WERI-Rb-1 (cell line): ENCODE results near the gene BBX.
"Not testable (repeated sequence)": the region's sequence is repeated elsewhere in the genome, so short reads cannot be mapped to it uniquely, and the experiment has no call there.

Source experiments
- DNase-seq: peaks from one replicate; pipeline ENCODE4 v3.0.0-alpha.2; 2020
- H3K27ac ChIP-seq: fragments of 250-450 bp; sonication (Bioruptor Pico); 2 replicates; pipeline ENCODE4 v1.5.1; 2020; ENCODE audit warnings: mild to moderate bottlenecking, moderate library complexity
- H3K27me3 ChIP-seq: fragments of 250-450 bp; sonication (Bioruptor Pico); 2 replicates; pipeline ENCODE4 v1.5.1; 2021; ENCODE audit warnings: mild to moderate bottlenecking, low read depth, moderate library complexity; ENCODE audit not compliant: insufficient read depth, severe bottlenecking
- H3K36me3 ChIP-seq: fragments of 250-450 bp; sonication (Bioruptor Pico); 2 replicates; pipeline ENCODE4 v1.5.1; 2020; ENCODE audit warnings: mild to moderate bottlenecking, moderate library complexity
- H3K4me3 ChIP-seq: 2 replicates; pipeline ENCODE4 v1.5.1; 2011; ENCODE audit warnings: low read depth, mild to moderate bottlenecking, control low read depth, low read length
- H3K9me3 ChIP-seq: fragments of 250-450 bp; sonication (Bioruptor Pico); 2 replicates; pipeline ENCODE4 v1.5.1; 2021; ENCODE audit warnings: mild to moderate bottlenecking, moderate library complexity; ENCODE audit not compliant: severe bottlenecking
- CTCF ChIP-seq: IDR thresholded peaks from 2 replicates; pipeline ENCODE4 v1.5.1; 2011; ENCODE audit warnings: low read depth, mild to moderate bottlenecking, control low read depth, inconsistent platforms, low read length

Gene BBX

DNA sequence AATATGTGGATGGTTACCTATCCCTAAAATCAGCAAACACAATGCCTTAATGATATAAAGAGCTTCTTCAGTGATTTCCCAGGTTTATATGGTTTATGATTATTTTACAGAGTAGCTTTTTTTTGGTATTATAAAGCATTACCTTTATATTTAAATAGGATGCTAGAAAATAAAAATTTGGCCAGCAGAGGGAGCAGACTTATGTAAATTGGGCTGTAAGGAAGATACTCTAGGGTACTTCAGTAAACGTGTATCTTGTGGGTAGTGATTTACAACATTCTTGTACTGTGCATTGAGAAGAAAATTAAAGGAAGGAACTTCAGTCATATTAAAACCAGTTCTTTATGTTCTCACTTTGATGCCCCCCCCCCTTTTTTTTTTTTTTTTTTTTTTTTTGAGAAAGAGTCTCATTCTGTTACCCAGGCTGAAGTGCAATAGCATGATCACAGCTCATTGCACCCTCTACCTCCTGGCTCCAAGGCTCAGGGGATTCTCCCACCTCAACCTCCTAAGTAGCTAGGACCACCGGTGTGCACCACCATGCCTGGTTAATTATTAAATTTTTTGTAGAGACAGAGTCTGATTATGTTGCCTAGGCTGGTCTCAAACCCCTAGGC, 167.9 kb downstream of the BBX start:
- 0 out of 2 replicates have a peak, but pooled peaks have one; percentile 22 for TF ChIP-seq CTCF
- no peaks in the 10 kb centered on the region for H3K27me3 ChIP-seq
- no peaks in the 10 kb centered on the region for H3K9me3 ChIP-seq

DNA sequence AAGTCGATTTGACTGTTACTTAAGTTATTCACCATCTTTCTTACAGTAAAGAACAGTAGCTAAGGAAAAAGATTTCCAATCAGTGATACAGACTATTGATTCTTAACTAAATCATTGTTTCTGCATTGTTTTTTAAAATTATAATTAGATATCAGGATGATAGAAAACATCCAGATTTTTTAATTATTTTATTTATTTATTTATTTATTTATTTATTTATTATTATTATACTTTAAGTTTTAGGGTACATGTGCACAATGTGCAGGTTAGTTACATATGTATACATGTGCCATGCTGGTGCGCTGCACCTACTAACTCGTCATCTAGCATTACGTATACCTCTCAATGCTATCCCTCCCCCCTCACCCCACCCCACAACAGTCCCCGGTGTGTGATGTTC, 169.2 kb downstream of the BBX start:
- not testable (repeated sequence) for H3K27ac ChIP-seq, H3K36me3 ChIP-seq, H3K27me3 ChIP-seq, DNase-seq, H3K9me3 ChIP-seq, H3K4me3 ChIP-seq

More for the DNA sequence above, 167.9 kb downstream of the BBX start:
- Histone ChIP-seq H3K4me3 (no peak overlapping the region), H3K36me3 (no peaks in the 10 kb centered on the region), H3K27ac (no peak overlapping the region)
- DNase-seq = no peak

GRCh38 chr3:107697348-107697747, 174.6 kb downstream of the BBX start:
- H3K4me3 ChIP-seq, DNase-seq: not testable (repeated sequence)

DNA sequence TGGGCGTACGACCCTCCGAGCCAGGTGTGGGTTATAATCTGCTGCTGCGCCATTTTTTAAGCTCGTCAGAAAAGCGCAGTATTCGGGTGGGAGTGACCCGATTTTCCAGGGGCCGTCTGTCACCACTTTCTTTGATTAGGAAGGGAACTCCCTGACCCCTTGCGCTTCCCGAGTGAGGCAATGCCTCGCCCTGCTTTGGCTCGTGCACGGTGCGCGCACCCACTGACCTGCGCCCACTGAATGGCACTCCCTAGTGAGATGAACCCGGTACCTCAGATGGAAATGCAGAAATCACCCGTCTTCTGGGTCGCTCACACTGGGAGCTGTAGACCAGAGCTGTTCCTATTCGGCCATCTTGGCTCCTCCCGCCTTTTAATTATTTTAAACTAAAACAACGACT, 175.1 kb downstream of the BBX start:
- not testable (repeated sequence) for H3K27ac ChIP-seq, DNase-seq

More at GRCh38 chr3:107697348-107697747, 174.6 kb downstream of the BBX start:
- H3K27ac ChIP-seq, H3K27me3 ChIP-seq, H3K9me3 ChIP-seq, H3K36me3 ChIP-seq: not testable (repeated sequence)

DNA sequence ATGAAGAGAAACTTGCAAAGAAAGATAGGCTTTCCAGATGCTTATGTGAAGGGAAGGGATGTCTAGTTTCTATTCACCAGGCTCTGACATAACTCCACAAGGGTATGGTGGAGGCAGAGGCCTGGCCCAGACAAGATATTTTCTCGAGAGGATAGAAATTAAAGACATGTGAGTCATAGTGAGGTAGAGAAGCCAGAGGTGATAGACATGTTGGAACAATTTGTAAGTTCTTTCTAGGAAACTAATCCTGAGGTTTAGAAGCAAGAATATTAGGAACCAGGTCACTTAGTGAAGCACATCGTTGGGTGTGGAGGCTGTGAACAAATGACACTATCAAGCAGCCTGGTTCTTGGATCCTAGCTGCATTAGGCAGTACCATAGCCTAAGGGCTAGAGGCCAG, 176.9 kb downstream of the BBX start:
- no peak for TF ChIP-seq CTCF
- H3K27ac ChIP-seq = no peak overlapping the region
- no peak for DNase-seq
- no peaks in the 10 kb centered on the region for H3K36me3 ChIP-seq
- H3K4me3 ChIP-seq = no peak overlapping the region
- H3K27me3 ChIP-seq = no peaks in the 10 kb centered on the region
- no peaks in the 10 kb centered on the region for H3K9me3 ChIP-seq

More for the DNA sequence above, 175.1 kb downstream of the BBX start:
- not testable (repeated sequence) for H3K9me3 ChIP-seq, H3K4me3 ChIP-seq, H3K36me3 ChIP-seq, H3K27me3 ChIP-seq

DNA sequence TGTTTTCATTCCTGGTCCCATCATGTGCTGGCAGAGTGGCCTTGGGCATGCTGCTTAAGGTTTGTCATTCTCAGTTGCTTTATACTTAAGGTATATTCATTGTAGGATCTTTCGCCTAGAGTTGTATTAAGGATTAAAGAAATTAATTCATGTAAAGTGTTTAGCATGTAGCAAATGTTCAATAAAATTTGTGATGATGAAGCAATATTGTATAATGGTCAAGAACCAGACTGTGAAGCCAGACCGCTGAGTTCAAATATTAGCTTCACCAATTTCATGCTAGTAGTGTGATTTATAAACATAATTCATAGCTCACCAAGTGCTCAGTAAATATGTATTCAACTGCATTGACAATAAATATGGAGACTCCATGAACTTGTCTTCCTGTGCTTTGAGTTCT, 178.5 kb downstream of the BBX start:
- no peak for TF ChIP-seq CTCF
- no peaks in the 10 kb centered on the region for H3K27me3 ChIP-seq
- H3K27ac ChIP-seq = no peak overlapping the region
- DNase-seq = no peak
- H3K9me3 ChIP-seq = no peaks in the 10 kb centered on the region
- no peak overlapping the region for H3K4me3 ChIP-seq
- no peaks in the 10 kb centered on the region for H3K36me3 ChIP-seq

GRCh38 chr3:107704477-107704876, 181.7 kb downstream of the BBX start:
- no peaks in the 10 kb centered on the region for H3K9me3 ChIP-seq
- H3K4me3 ChIP-seq = no peak overlapping the region
- DNase-seq = no peak
- no peak for TF ChIP-seq CTCF
- no peaks in the 10 kb centered on the region for H3K36me3 ChIP-seq
- no peak overlapping the region for H3K27ac ChIP-seq
- H3K27me3 ChIP-seq = no peaks in the 10 kb centered on the region
